ENCODE measurements around the gene UBE3D.
"Not testable (repeated sequence)": the region's sequence is repeated elsewhere in the genome, so short reads cannot be mapped to it uniquely, and the experiment has no call there.

UBE3D gene

DNA sequence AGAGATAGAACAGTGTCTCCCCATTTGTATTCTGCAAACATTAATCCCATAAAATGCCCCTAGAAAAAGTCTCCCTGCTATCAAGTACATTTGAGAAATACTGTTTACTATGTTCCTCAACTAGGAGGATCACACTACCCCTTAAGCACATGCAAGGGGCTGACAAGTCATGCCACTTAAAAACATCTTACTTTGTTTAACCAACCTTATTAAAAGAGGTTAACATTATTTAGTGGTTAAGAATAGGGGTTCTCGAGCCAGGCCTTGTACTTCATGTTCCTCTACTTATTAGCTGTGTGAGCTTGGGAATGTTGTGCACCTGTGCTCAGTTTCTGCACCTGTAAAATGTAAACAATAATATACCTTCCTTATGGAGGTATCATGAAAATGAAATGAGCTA lies 113.7 kb downstream of the UBE3D start:
- Histone ChIP-seq H3K9me2 (replicated peaks; ENCODE audit: insufficient read depth, low read length) (no peaks in the 10 kb centered on the region), H3K4me2 (ENCODE audit: low read depth, low read length) (no peak overlapping the region), H3K4me3 (ENCODE audit: low read length) (no peak overlapping the region), H3K9ac (ENCODE audit: low read length) (no peak overlapping the region), H4K20me1 (ENCODE audit: insufficient read depth, low read length) (no peaks in the 10 kb centered on the region), H3K27ac (ENCODE audit: low read length) (no peak overlapping the region), H3K27me3 (replicated peaks; ENCODE audit: insufficient read depth, low read length) (no peaks in the 10 kb centered on the region), H3K36me3 (replicated peaks; ENCODE audit: insufficient read depth, low read length) (no peaks in the 10 kb centered on the region), H3K9me3 (replicated peaks; ENCODE audit: insufficient read depth, low read length) (no peaks in the 10 kb centered on the region), H3K79me2 (ENCODE audit: low read length) (no peaks in the 10 kb centered on the region), H3K4me1 (ENCODE audit: low read length) (no peaks in the 10 kb centered on the region), H3F3A (ENCODE audit: insufficient read depth, low read length) (no peaks in the 10 kb centered on the region), H2AFZ (ENCODE audit: low read length) (no peak overlapping the region)
- TF ChIP-seq EZH2phosphoT487 (IDR thresholded peaks at IDR 0.05; ENCODE audit: low read length) (no peak), CTCF (IDR thresholded peaks at IDR 0.05; ENCODE audit: low read length) (no peak), EZH2 (optimal IDR thresholded peaks at IDR 0.05; ENCODE audit: low read depth, low read length) (no peak)
- no peak for DNase-seq

DNA sequence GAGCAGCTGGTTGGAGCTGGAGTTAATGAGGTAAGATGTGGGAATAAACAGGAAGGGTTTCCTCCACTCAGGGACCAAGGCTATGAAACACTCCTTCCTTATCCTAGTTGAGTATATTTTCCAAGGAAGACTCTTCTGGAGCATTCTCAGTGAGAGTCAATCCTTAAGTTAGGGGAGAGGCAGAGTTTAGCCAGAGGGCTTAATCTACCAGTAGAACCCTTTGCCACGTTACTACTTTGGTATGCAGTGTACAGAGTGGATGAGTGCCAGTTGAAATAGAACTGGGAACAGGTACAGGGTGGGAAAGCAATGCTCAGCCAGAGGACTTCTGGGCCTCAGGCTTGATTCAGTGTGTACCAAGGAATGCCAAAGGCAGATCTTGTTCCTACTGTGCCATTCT lies 114.3 kb downstream of the UBE3D start:
- Histone ChIP-seq H3K36me3 (replicated peaks; ENCODE audit: insufficient read depth, low read length) (no peaks in the 10 kb centered on the region), H4K20me1 (ENCODE audit: insufficient read depth, low read length) (no peaks in the 10 kb centered on the region), H3K4me3 (ENCODE audit: low read length) (no peak overlapping the region), H3F3A (ENCODE audit: insufficient read depth, low read length) (no peaks in the 10 kb centered on the region), H3K9me3 (replicated peaks; ENCODE audit: insufficient read depth, low read length) (no peaks in the 10 kb centered on the region), H3K9me2 (replicated peaks; ENCODE audit: insufficient read depth, low read length) (no peaks in the 10 kb centered on the region), H3K4me2 (ENCODE audit: low read depth, low read length) (no peak overlapping the region), H3K27ac (ENCODE audit: low read length) (no peak overlapping the region), H3K4me1 (ENCODE audit: low read length) (no peaks in the 10 kb centered on the region), H3K27me3 (replicated peaks; ENCODE audit: insufficient read depth, low read length) (no peaks in the 10 kb centered on the region), H3K9ac (ENCODE audit: low read length) (no peak overlapping the region), H2AFZ (ENCODE audit: low read length) (no peak overlapping the region), H3K79me2 (ENCODE audit: low read length) (no peaks in the 10 kb centered on the region)
- DNase-seq: no peak
- TF ChIP-seq EZH2phosphoT487 (IDR thresholded peaks at IDR 0.05; ENCODE audit: low read length) (no peak), CTCF (IDR thresholded peaks at IDR 0.05; ENCODE audit: low read length) (no peak), EZH2 (optimal IDR thresholded peaks at IDR 0.05; ENCODE audit: low read depth, low read length) (no peak)

- not testable (repeated sequence) for H4K20me1 ChIP-seq (ENCODE audit: insufficient read depth, low read length); H3K27me3 ChIP-seq (replicated peaks; ENCODE audit: insufficient read depth, low read length); H3F3A ChIP-seq (ENCODE audit: insufficient read depth, low read length); H3K9ac ChIP-seq (ENCODE audit: low read length); H3K9me3 ChIP-seq (replicated peaks; ENCODE audit: insufficient read depth, low read length); H3K4me1 ChIP-seq (ENCODE audit: low read length); H3K79me2 ChIP-seq (ENCODE audit: low read length); H3K36me3 ChIP-seq (replicated peaks; ENCODE audit: insufficient read depth, low read length); H3K9me2 ChIP-seq (replicated peaks; ENCODE audit: insufficient read depth, low read length); DNase-seq; H3K4me2 ChIP-seq (ENCODE audit: low read depth, low read length); H3K4me3 ChIP-seq (ENCODE audit: low read length); H3K27ac ChIP-seq (ENCODE audit: low read length); H2AFZ ChIP-seq (ENCODE audit: low read length)
These were observed 134.7 kb downstream of the UBE3D start for GRCh38 chr6:82930915-82931314.

- Histone ChIP-seq H3K27me3 (replicated peaks; ENCODE audit: insufficient read depth, low read length) (no peaks in the 10 kb centered on the region), H3K9me2 (replicated peaks; ENCODE audit: insufficient read depth, low read length) (no peaks in the 10 kb centered on the region), H2AFZ (ENCODE audit: low read length) (no peak overlapping the region), H3K79me2 (ENCODE audit: low read length) (no peaks in the 10 kb centered on the region), H3K4me3 (ENCODE audit: low read length) (no peak overlapping the region), H3K27ac (ENCODE audit: low read length) (no peak overlapping the region), H3K36me3 (replicated peaks; ENCODE audit: insufficient read depth, low read length) (no peaks in the 10 kb centered on the region), H4K20me1 (ENCODE audit: insufficient read depth, low read length) (no peaks in the 10 kb centered on the region), H3F3A (ENCODE audit: insufficient read depth, low read length) (no peaks in the 10 kb centered on the region), H3K9me3 (replicated peaks; ENCODE audit: insufficient read depth, low read length) (no peaks in the 10 kb centered on the region), H3K4me1 (ENCODE audit: low read length) (no peaks in the 10 kb centered on the region), H3K4me2 (ENCODE audit: low read depth, low read length) (no peak overlapping the region), H3K9ac (ENCODE audit: low read length) (no peak overlapping the region)
- TF ChIP-seq EZH2 (optimal IDR thresholded peaks at IDR 0.05; ENCODE audit: low read depth, low read length) (no peak), EZH2phosphoT487 (IDR thresholded peaks at IDR 0.05; ENCODE audit: low read length) (no peak), CTCF (IDR thresholded peaks at IDR 0.05; ENCODE audit: low read length) (no peak)
- DNase-seq: no peak
These were observed 140.7 kb downstream of the UBE3D start for GRCh38 chr6:82924799-82925535.
